Body of pancreas (tissue), 4 donors: ENCODE data around the gene BABAM2. TPM values are rescaled to one million over a fixed set of nuclear protein-coding genes. Genes with fewer than 3 reads are reported as not detected.

ENCODE experiments used
- ATAC-seq: fragments of 150-250 bp; one replicate; pipeline ENCODE4 v1.9.1; 2016
- DNase-seq, 4 donors: peaks; one replicate each; pipeline ENCODE4 v3.0.0-alpha.2; 2019
- H3K27ac ChIP-seq, 4 donors: fragments of 200-600 bp; sonication (generic); 1 replicate in 3 of 4; 2 replicates in 1 of 4; pipeline versions ENCODE4 v1.5.1 to v1.6.1; 2016 to 2019; ENCODE audit warnings: mild to moderate bottlenecking in 1 of 4, mixed read lengths in 1 of 4, moderate library complexity in 1 of 4
- H3K27me3 ChIP-seq, 2 donors: fragments of 200-600 bp; sonication (generic); one replicate each; pipeline ENCODE4 v1.6.0; 2016; ENCODE audit warnings: mild to moderate bottlenecking in 1 of 2
- H3K36me3 ChIP-seq, 2 donors: fragments of 200-600 bp; sonication (generic); replicated peaks in 1 of 2; 2 replicates each; pipeline ENCODE4 v1.5.1; 2016; ENCODE audit warnings: low read depth in 2 of 2; ENCODE audit not compliant: insufficient read depth in 1 of 2
- H3K4me1 ChIP-seq: fragments of 200-600 bp; sonication (generic); one replicate; pipeline ENCODE4 v1.6.0; 2016
- H3K4me3 ChIP-seq, 2 donors: fragments of 200-600 bp; sonication (generic); 1 replicate in 1 of 2; 2 replicates in 1 of 2; pipeline ENCODE4 v1.5.1; 2016 to 2019
- H3K9me3 ChIP-seq, 3 donors: fragments of 200-600 bp; sonication (generic); 1 replicate in 2 of 3; 2 replicates in 1 of 3; pipeline ENCODE4 v1.5.1; 2016
- CTCF ChIP-seq, 7 experiments: fragments of 450-650 bp in 4 of 7; fragments of 200-600 bp in 3 of 7; sonication (generic) in 3 of 7; IDR thresholded peaks; one replicate each; pipeline ENCODE4 v1.5.1; 2016 to 2019; ENCODE audit warnings: antibody characterized with exemption in 7 of 7
- POLR2A ChIP-seq, 3 donors: fragments of 450-650 bp; IDR thresholded peaks; one replicate each; pipeline ENCODE4 v1.6.1; 2016; ENCODE audit warnings: antibody characterized with exemption in 3 of 3, mild to moderate bottlenecking in 2 of 3
- WGBS, 2 donors: methylation state at CpG; one replicate each; pipeline ENCODE4 v1.1.5; 2017; 5-methylcytosine and 5-hydroxymethylcytosine counted together
- intact Hi-C: fragments of 100-400 bp; cut with DNase I; formaldehyde crosslinking; loops from one replicate; pipeline ENCODE4 v1.15.1; 2023
- total RNA-seq, 2 donors: library from RNA; depleted of rRNA; stranded (reverse); fragments of >200 nt; gene quantifications; one replicate each; pipeline ENCODE4 v1.1.0, GENCODE V29; 2016

BABAM2 gene
- total RNA-seq, 2 donors from 2014 or later, result 20.5 to 22.4 TPM

GRCh38 chr2:27993950-27994728, 103.6 kb downstream of the BABAM2 start:
- no peak overlapping the region for H3K4me3 ChIP-seq
- no peaks in the 10 kb centered on the region for H3K27me3 ChIP-seq
- intact Hi-C loops, result no loop called here
- no peaks in the 10 kb centered on the region for H3K4me1 ChIP-seq
- no peak for ATAC-seq
- no peak for DNase-seq
- no peak for TF ChIP-seq POLR2A (IDR thresholded peaks at IDR 0.05)
- WGBS, 2 donors, result 87 to 93% methylated on average over 5 of the region's 5 CpGs
- no peak overlapping the region for H3K27ac ChIP-seq
- H3K36me3 ChIP-seq, result no peaks in the 10 kb centered on the region
- H3K9me3 ChIP-seq, result no peaks in the 10 kb centered on the region

- 89 to 93% methylated on average over 5 of the region's 5 CpGs for WGBS, 2 donors
- no peaks in the 10 kb centered on the region for H3K27me3 ChIP-seq
- TF ChIP-seq CTCF (IDR thresholded peaks at IDR 0.05) (no peak), POLR2A (IDR thresholded peaks at IDR 0.05) (no peak)
- H3K4me1 ChIP-seq, result no peaks in the 10 kb centered on the region
- no peaks in the 10 kb centered on the region for H3K9me3 ChIP-seq
- no peak for DNase-seq
- intact Hi-C loops, result no loop called here
- H3K27ac ChIP-seq, result no peak overlapping the region
- H3K4me3 ChIP-seq, result no peak overlapping the region
- ATAC-seq, result no peak
- H3K36me3 ChIP-seq, result no peaks in the 10 kb centered on the region
Measured at GRCh38 chr2:27996156-27996922, 105.8 kb downstream of the BABAM2 start.

- intact Hi-C loops, result no loop called here
- H3K36me3 ChIP-seq, result no peaks in the 10 kb centered on the region
- ATAC-seq, result no peak
- TF ChIP-seq CTCF (IDR thresholded peaks at IDR 0.05) (no peak), POLR2A (IDR thresholded peaks at IDR 0.05) (no peak)
- H3K4me3 ChIP-seq, result no peak overlapping the region
- no peak for DNase-seq
- H3K27me3 ChIP-seq, result no peaks in the 10 kb centered on the region
- no peak overlapping the region for H3K27ac ChIP-seq
- no peaks in the 10 kb centered on the region for H3K9me3 ChIP-seq
- no peaks in the 10 kb centered on the region for H3K4me1 ChIP-seq
Measured at GRCh38 chr2:28000287-28000686, 109.8 kb downstream of the BABAM2 start.

- Histone ChIP-seq H3K9me3 (no peaks in the 10 kb centered on the region), H3K4me1 (no peaks in the 10 kb centered on the region), H3K27me3 (no peaks in the 10 kb centered on the region), H3K36me3 (no peaks in the 10 kb centered on the region), H3K27ac (no peak overlapping the region), H3K4me3 (no peak overlapping the region)
- ATAC-seq, result no peak
- no peak for TF ChIP-seq CTCF (IDR thresholded peaks at IDR 0.05)
- no peak for TF ChIP-seq POLR2A (IDR thresholded peaks at IDR 0.05)
- intact Hi-C loops, result no loop called here
- WGBS, 2 donors, result 95 to 100% methylated on average over 2 of the region's 2 CpGs
- no peak for DNase-seq
Measured at GRCh38 chr2:28002181-28002580, 111.7 kb downstream of the BABAM2 start.

GRCh38 chr2:28004086-28004485, 113.6 kb downstream of the BABAM2 start:
- TF ChIP-seq CTCF (IDR thresholded peaks at IDR 0.05) (no peak), POLR2A (IDR thresholded peaks at IDR 0.05) (no peak)
- ATAC-seq (no peak), DNase-seq (no peak)
- 59 to 69% methylated on average over 2 of the region's 2 CpGs for WGBS, 2 donors
- no peaks in the 10 kb centered on the region for H3K4me1 ChIP-seq
- intact Hi-C loops, result no loop called here
- no peak overlapping the region for H3K27ac ChIP-seq
- no peaks in the 10 kb centered on the region for H3K9me3 ChIP-seq
- H3K4me3 ChIP-seq, result no peak overlapping the region
- H3K36me3 ChIP-seq, result no peaks in the 10 kb centered on the region
- no peaks in the 10 kb centered on the region for H3K27me3 ChIP-seq
